OCI-LY7 (cell line): Measurements from ENCODE around the gene CCT2.

Experiments used
- EZH2phosphoT487 ChIP-seq: fragments of 200-600 bp; sonication (generic); IDR thresholded peaks from 2 replicates; pipeline ENCODE4 v1.6.1; 2018; ENCODE audit warnings: low read depth, borderline replicate concordance, mild to moderate bottlenecking, mixed run types, antibody characterized with exemption, low read length, moderate library complexity, mixed read lengths
- TF ChIP-seq, protein P1 (sequence below): fragments of 200-600 bp; sonication (generic); conservative IDR thresholded peaks from 2 replicates; pipeline ENCODE4 v1.5.1; 2014; ENCODE audit warnings: mild to moderate bottlenecking, antibody characterized with exemption, low read length, moderate library complexity, mixed read lengths

DNA sequence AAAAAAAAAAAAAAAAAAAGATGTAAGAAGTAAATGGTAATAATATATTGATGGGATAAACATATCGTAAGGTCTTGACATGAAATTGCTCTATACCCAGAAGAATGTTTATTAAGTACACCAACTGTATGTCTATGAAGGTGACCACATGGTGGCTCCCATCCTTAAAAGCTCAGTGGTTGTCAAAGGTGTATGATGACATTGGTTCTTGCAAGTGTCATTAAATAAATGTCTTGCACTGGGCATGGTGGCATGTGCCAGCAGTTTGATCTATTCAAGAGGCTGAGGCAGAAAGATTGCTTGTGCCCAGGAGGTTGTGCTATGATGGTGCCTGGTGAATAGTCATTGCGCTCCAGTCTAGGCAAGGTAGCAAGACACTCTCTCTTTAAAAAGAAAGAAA lies 10.4 kb downstream of the CCT2 start:
- TF ChIP-seq, protein P1, sequence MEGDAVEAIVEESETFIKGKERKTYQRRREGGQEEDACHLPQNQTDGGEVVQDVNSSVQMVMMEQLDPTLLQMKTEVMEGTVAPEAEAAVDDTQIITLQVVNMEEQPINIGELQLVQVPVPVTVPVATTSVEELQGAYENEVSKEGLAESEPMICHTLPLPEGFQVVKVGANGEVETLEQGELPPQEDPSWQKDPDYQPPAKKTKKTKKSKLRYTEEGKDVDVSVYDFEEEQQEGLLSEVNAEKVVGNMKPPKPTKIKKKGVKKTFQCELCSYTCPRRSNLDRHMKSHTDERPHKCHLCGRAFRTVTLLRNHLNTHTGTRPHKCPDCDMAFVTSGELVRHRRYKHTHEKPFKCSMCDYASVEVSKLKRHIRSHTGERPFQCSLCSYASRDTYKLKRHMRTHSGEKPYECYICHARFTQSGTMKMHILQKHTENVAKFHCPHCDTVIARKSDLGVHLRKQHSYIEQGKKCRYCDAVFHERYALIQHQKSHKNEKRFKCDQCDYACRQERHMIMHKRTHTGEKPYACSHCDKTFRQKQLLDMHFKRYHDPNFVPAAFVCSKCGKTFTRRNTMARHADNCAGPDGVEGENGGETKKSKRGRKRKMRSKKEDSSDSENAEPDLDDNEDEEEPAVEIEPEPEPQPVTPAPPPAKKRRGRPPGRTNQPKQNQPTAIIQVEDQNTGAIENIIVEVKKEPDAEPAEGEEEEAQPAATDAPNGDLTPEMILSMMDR = 0 out of 2 replicates have a peak, but pooled peaks have one; percentile 10
- no peak for TF ChIP-seq EZH2phosphoT487
